Measurements from ENCODE around the gene THOC6.
"Not testable (repeated sequence)": the region's sequence is repeated elsewhere in the genome, so short reads cannot be mapped to it uniquely, and the experiment has no call there.

The THOC6 gene

GRCh38 chr16:3057181-3058138 is 33.6 kb downstream of the THOC6 start:
- no peak for DNase-seq

DNA sequence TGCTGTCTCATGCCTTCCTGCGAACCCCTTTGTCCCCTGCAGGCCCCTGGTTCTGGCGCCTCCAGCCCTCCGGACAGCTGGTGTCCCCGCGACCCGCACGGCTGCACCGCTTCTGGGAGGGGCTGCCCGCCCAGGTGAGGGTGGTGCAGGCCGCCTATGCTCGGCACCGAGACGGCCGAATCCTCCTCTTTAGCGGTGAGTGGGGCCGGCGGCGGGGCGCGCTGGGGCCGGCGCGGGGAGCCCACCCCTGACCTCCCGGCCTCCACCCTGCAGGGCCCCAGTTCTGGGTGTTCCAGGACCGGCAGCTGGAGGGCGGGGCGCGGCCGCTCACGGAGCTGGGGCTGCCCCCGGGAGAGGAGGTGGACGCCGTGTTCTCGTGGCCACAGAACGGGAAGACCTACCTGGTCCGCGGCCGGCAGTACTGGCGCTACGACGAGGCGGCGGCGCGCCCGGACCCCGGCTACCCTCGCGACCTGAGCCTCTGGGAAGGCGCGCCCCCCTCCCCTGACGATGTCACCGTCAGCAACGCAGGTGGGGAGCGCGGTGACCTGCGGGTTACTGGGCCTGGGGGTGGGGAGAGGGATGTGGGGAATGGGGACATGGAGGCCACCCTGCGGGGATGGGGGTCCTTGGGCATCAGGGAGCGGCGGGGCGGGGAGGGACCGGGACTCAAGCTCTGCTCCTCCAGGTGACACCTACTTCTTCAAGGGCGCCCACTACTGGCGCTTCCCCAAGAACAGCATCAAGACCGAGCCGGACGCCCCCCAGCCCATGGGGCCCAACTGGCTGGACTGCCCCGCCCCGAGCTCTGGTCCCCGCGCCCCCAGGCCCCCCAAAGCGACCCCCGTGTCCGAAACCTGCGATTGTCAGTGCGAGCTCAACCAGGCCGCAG is 34.5 kb downstream of the THOC6 start:
- DNase-seq = peak; percentile 37

DNA sequence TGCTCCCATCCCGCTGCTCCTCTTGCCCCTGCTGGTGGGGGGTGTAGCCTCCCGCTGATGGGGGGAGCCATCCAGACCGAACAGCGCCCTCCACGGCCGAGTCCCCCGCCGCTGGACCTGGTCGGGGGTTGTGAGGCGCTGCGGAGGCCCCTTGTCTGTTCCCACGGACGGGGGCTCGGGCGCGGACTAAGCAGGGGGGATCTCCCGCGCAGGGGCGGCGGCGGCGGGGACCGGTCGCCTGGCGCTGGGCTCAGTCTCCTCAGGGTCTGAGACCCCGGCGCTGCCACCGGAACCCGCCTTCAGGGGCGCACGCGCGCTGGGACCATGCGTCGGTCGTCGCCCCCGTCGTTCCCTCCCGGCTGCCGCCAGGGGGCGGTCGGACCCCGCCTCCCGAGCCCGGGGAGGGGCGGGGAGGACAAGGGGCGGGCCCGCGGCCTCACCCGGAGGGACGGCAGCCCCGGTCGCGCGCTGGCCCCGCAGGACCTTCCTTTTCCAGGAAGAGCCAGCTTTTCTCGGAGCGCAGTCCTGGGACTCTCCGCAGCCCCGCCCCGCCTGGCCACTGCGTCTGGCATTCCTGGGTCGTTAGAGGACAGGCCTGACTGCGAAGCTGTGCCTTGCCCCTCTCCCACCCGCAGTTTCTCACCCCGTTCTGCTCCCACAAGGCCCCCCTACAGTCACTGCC is 35.3 kb downstream of the THOC6 start:
- DNase-seq = peak; percentile 84

- no peak for DNase-seq
Observed at GRCh38 chr16:3059723-3060242, 35.9 kb downstream of the THOC6 start.

DNA sequence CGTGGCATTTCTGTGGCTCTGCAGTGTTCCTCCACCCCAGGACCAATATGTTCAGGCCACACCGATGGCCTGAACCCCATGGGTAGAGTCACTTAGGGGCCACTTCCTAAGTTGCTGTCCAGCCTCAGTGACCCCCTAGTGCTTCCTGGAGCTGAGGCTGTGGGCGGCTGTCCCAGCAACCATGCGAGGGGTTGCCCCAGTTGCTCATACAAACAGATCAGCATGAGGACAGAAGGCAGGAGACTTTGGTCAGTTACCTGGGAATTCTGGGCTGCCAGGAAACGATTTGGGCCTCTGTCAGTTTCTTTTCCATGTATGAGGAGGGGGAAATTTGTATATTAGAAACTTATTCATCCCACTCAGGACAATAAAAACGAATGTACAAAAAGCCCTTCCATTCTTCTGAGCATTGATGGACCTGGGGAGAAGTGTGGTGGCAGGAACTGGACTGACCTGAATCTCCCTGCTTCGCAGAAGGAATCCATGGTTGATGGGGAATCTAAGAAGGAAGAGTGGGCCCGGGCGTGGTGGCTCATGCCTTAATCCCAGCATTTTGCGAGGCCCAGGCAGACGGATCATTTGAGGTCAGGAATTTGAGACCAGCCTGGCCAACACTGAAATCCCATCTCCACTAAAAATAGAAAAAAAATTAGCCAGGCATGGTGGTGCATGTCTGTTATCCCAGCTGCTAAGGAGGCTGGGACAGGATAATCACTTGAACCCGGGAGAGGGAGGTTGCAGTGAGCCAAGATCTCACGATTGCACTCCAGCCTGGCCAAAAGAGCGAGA is 36.7 kb downstream of the THOC6 start:
- DNase-seq = no peak

- no peak for DNase-seq
Observed at GRCh38 chr16:3062553-3062952, 38.7 kb downstream of the THOC6 start.

- DNase-seq = no peak
Observed at GRCh38 chr16:3063625-3064386, 40.0 kb downstream of the THOC6 start.

- peak; percentile 74 for DNase-seq
Observed at GRCh38 chr16:3065069-3065741, 41.4 kb downstream of the THOC6 start, which contains the start of gene IL32. Gene IL32, plus strand, starts transcription at chr16:3065640. Its CDS starts 172 bp downstream, at chr16:3065812.

DNA sequence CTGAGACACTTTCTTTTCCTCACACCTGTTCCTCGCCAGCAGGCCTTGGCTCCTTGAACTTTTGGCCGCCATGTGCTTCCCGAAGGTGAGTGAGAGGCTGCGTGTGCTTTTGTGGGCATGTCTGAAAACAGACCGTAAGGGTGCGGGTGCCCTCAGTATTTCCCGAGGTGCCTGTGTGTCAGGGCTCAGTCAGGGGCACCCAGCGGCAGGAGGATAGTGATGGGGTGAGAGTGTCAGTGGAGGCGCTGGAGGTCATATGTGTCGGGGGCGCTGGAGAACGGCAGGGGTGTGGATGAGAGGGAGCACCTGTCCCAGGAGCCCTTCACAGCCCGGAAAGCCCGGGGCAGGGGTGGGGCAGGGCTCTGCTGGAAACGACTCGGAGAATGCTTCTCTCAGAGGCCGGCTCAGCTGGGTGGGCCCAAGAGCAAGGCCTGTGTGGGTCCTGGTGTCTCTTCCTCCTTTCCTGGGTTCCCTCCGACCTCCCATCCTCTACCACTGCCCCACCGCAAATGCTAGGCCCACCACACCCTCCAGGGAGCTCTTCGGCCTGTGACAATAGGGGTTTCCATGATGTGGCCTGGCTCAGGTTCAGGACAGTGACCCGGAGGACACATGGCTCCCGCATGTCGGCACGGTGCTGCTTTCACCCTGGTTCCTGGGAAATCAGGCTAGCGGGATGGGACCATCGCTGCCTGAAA is 42.1 kb downstream of the THOC6 start:
- no peak for DNase-seq

- no peak for DNase-seq
Observed at GRCh38 chr16:3066440-3066748, 42.6 kb downstream of the THOC6 start.

GRCh38 chr16:3068487-3068886 is 44.7 kb downstream of the THOC6 start:
- DNase-seq = no peak

DNA sequence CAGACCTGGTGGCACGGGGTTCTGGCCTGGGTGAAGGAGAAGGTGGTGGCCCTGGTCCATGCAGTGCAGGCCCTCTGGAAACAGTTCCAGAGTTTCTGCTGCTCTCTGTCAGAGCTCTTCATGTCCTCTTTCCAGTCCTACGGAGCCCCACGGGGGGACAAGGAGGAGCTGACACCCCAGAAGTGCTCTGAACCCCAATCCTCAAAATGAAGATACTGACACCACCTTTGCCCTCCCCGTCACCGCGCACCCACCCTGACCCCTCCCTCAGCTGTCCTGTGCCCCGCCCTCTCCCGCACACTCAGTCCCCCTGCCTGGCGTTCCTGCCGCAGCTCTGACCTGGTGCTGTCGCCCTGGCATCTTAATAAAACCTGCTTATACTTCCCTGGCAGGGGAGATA is 45.3 kb downstream of the THOC6 start:
- not testable (repeated sequence) for DNase-seq

GRCh38 chr16:3070608-3071111 is 46.8 kb downstream of the THOC6 start:
- DNase-seq = no peak

GRCh38 chr16:3071655-3072054 is 47.8 kb downstream of the THOC6 start:
- no peak for DNase-seq

- not testable (repeated sequence) for DNase-seq
Observed at GRCh38 chr16:3072148-3072547, 48.3 kb downstream of the THOC6 start.

- not testable (repeated sequence) for DNase-seq
Observed at GRCh38 chr16:3072576-3073263, 48.9 kb downstream of the THOC6 start.

DNA sequence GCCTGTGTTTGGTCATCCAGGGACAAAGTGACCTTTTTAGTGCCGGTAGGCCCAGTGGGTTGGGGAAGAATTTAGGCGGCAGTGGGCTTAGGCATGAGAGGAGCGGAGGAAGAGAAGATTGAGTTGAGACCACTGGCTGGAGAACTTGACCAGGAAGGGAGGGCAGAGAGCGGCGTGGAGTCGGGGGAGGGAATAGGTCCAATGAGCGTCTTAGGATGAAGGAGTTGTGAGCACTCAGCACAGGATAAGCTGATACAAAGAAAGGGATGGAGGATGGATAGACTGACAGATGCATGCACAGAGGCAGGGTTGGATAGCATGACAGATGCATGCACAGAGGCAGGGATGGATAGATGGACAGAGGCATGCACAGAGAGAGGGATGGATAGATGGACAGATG is 49.6 kb downstream of the THOC6 start:
- no peak for DNase-seq

DNA sequence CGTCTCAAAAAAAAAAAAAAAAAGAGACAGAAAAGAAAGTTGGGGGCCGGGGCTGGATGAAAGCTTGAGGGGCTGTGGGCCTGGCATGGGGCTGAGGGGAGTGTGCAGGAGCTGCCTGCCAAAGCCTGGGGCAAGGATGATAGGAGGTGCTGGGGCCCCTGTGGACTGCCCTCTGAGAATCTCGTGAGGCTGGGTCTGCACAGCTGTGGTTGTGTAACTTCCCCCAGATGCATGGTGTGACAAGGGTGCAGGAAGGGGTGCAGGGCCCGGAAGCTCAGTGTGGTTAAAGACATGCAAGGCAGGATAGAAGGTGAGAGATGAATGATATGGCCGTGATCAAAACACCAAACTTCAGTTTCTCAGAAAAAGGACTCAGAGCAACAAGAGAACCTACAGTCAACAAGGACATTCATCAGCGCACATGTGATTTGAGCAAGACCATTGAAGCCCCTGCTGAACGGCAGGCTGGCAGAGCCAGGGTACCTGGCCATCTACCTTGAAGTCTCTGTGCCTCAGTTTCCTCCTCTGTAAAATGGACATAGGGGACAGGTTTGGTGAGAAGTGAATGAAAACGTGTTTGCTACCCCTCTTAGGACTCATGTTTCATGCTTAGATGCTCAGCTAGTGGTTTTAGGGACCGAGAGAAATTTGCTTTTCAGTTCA is 51.2 kb downstream of the THOC6 start:
- DNase-seq = peak; percentile 85

- no peak for DNase-seq
Observed at GRCh38 chr16:3075523-3075915, 51.7 kb downstream of the THOC6 start.
